NCI-H146 treated with DMSO at 0.1 percent for 48 hours (cell line): ENCODE data around the gene LGALS16.
"Not testable (repeated sequence)": the region's sequence is repeated elsewhere in the genome, so short reads cannot be mapped to it uniquely, and the experiment has no call there.

Experiments
- DNase-seq: peaks from one replicate; lab custom pipeline; 2025; ENCODE audit not compliant: unreplicated experiment; lab: John Stamatoyannopoulos, UW

LGALS16 gene

DNA sequence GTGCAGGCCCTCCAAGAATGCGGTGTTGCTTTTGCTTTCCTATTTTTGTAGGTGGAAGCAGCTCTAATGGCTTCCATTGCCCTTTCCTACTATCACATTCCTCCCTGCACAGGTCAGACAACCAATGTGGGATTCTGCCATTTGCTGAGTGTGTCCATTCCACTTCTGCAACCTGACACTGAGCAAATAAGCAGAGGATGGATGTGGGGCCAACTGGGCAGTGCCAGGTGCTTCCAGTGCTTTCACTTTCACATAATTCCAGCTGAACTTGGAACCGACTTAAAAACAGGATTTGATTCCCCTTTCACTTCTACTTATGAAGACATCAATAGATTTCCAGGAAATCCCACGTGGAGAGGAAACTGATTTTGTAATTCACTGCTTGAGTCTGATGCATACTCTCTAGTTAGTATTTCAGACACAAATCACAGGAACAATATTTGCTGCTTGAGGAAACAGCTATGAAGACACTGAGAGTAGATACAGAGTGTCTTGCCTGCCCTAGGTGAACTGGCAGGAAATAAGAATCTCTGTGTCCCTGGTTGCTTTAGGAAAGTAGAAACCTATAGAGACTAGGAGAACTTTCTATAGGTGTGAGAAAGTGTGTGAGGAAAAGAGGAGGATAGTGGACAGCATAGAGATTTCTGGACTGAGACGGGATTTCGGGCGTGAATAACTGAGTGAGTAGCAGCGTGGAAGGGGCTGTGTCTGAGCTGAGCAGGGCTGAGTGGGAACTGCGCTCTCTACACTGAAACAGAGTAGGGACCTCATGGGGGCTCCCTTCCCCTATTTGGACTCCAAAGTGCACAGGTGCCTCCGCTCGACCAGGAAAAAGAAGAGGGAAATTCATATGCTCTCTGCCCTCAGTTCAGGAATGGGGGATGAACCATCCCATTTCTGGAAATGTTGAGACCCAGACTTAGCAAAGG, 22.5 kb downstream of the LGALS16 start:
- peak; percentile 84 for DNase-seq

DNA sequence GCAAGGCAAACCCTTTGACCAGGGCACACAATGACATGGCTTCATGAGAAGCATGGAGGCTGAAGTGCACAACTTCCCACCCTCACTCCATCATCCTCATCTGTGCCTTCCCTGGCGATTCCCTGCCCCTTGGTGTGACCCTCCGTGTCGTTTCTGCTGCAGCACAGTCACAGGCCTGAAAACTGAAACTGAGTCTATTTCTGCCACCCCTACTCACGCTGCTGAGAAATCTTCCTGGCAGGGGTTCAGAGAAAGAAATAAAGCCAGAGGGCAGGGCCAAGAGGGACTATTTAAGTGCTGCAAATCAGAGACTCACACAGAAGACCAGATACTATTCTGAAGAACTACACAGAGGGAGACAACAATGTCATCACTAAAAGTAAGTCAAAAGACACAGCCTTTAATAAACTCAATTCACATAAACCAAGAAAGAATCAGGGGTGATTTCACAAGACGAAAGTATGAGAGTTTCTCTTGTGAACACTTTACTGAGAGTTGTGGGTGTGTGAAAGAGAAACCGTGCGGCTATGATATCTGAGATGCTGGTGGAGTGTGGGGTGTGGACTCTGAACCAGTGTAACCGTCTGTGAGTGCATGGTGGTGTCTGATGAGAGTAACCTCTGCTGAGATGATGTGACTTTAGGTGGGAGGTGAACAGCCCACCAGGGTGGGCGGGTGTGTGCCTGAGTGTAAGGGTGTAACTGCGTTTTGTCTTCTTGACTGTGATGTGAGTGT, 23.5 kb downstream of the LGALS16 start:
- no peak for DNase-seq

DNA sequence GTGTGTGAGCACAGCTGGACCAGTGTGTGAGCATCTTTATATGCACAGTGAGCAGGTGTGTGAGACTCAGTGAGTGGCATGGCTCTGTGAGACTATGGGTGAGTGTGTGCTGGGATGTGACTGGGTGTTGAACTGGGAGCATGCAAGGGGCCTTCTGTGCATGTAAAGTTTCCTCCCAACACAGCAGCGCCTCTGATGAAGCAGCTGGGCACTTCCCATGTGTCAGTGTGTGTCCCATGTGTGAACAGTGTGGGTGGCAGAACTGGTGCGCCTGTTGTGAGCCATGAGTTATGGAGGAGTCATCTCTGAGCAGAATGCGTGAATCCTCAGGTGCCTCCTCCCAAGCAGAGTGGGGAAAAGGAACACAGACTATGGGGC, 24.1 kb downstream of the LGALS16 start:
- no peak for DNase-seq

DNA sequence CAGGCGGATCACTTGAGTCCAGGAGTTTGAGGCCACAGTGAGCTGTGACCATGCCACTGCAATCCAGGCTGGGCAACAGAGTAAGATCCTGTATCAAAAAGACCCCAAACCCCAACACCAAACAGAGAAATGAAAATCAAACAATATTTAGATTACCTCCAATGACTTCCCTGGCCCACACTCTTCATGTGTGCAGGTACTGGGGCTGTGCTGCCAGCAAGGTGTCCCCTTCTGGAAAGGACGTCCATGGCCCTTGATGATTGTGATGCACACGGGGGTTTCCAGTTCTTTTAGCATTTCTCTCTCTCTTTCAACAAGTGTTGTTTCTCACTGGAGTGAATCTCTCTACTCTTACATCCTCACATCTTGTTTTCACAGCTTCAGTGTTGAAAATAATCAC, 24.9 kb downstream of the LGALS16 start:
- DNase-seq = no peak

DNA sequence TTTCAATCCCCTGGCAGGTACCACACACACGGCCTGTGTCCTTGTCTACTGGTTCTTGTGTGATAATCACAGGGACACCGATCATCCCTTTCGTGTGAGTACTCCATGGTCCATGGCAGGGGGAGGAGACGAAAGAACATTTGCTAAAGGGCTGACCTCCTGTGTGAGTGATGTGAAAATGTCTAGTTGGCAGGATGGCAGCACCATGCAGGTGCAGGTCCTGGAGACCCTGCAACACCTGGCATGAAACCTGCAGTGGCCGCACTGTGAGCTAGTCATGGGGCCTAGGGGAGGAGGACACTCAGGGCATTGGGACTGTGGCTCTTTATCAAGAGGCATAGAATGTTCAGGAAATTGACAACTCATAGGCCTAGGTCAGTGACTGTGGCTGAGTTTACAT, 25.7 kb downstream of the LGALS16 start:
- no peak for DNase-seq

DNA sequence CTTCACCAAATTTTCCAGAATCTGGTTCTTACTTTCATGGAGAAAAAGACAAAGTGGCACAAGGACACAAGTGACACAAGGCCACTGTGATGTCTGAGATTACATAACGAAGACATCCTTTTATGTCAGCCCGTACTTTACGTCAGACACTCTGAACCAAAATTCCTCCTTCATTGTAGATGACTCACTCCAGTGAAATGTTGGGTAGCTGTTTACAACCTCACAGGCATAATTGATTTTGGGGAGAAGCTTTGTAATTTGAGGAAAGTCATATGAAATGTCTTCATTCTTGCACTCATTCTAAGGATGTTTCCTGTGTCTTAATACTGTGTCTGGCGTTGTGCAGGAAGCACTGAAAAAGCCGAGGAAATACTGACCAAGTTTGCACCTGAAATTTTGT, 28.6 kb downstream of the LGALS16 start:
- DNase-seq = no peak

DNA sequence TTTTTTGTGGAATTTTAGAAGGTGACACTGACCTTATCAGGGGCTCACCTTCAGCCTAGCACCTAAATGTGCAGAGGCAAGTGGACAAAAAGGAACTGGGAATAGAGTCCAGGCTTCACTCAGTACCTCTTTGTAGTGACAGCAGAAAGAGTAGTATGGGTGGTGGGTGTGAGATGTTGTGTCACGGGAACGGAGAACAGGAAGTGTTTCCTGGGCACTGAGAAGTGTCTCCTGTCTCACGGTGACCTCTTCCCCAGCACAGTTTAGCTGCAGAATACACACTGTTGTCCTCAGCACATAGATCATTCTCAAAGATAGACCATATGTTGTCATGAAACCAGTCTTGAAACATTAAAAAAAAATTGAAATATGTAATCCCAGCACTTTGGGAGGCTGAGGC, 31.0 kb downstream of the LGALS16 start:
- DNase-seq = no peak

DNA sequence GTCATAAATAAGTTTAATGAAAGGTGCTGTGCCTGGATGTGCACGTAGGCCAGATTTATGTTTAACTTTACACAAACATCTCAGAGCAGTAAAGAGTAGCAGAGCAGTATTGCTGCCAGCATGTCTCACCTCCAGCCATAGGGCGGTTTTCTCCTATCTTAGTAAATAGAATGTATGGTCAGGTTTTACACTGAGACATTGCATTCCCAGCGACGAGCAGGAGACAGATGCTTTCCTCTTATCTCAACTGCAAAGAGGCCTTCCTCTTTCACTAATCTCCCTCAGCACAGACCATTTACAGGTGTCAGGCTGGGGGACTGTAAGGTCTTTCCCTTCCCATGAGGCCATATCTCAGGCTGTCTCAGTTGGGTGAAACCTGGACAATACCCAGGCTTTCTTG, 32.9 kb downstream of the LGALS16 start:
- not testable (repeated sequence) for DNase-seq

DNA sequence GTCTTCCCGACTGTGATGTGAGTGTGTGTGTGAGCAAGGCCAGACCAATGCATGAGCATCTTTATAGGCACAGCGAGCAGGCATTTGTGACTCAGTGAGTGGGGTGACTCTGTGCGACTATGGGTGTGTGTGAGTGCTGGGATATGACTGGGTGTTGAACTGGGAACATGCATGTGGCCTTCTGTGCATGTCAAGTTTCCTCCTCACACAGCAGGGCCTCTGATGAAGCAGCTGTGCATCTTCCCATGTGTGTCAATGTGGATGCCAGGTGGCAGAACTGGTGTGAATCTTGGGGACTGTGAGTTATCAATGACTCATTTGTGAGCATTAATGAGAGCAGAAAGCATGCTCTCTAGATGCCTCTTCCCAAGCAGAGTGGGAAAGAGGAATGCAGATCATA, 36.5 kb downstream of the LGALS16 start:
- no peak for DNase-seq

DNA sequence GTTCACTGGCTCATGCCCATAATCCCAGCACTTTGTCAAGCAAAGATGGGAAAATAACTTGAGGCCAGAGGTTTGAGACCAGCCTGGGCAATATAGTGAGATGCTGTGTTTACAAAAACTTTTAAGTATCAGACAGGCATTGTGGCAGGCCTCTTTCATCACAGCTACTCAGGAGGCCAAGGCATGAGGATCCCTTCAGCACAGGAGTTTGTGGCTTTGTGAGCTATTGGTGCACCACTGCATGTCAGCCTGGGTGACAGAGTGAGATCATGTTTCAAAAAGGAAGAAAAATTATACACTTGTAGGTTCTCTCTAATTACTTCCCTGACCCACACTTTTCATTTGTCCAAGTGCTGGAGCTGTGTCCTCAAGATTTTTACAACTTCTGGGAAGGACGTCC, 37.1 kb downstream of the LGALS16 start:
- DNase-seq = no peak

DNA sequence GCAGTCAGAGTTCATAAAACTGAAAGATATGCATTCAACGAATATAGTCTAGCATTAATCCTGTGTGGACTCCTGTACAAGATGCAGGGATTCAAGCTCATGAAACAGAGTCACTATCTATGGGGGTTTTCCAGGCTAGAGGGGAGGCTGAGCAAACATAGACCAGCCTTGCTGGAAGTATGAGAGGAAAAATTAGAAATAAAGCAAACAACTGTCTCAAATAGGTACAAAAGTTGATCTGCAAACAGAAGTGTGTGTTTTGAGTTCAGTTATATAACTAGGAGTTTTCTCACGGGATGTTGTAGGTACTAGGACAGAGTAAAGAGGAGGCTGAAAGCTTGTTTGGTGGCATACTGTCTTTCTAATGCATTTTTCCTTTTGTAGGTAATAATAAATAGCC, 40.0 kb downstream of the LGALS16 start:
- DNase-seq = no peak

DNA sequence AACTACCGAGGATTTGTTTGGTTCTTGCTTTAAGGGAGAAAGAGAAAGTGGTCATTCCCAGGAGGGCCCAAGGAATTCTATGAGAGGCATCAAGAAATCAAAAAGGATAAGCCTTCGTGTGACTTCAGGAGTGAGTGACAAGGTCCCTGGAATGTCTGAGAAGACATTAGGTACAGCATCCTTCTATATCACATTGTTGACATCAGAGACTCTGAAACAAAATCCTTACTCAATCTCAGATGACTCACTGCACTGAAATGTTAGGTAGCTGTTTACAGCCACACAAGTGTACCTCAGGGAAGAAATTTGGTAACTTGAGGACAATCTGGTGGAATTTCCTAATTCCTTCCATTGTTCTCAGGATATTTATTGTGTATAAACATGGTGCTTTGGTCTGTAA, 40.7 kb downstream of the LGALS16 start:
- DNase-seq = no peak

DNA sequence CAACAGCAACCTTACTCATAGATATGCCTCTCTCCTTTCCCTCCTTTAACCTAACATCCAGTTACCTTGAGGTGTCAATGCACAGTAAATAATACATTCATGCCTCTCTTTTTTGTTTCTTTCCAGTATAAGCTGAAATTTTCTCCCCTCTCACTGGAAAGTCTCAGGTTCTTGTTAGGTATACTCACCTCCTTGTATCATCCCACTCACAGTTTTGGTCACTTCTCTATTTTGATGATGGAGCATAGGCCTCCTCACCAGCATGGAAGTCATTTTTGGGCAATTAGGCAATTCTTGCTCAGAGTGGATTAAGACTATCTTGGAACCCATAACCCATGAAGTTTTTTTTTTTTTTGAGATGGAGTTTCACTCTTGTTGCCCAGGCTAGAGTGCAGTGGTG, 42.8 kb downstream of the LGALS16 start:
- DNase-seq = no peak

DNA sequence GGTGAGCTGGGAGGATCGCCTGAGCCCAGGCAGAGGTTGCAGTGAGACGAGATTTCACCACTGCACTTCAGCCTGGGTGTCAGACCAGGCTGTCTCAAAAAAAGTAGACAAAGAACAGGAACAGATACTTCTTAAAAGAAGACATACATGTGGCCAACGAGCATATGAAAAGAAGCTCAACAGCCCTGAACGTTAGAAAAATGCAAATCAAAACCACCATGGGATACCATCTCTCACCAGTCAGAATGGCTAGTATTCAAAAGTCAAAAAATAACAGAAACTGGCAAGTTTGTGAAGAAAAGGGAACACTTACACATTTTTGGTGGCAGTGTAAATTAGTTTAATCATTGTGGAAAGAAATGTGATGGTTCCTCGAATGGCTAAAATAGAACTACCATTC, 45.6 kb downstream of the LGALS16 start:
- DNase-seq = no peak

DNA sequence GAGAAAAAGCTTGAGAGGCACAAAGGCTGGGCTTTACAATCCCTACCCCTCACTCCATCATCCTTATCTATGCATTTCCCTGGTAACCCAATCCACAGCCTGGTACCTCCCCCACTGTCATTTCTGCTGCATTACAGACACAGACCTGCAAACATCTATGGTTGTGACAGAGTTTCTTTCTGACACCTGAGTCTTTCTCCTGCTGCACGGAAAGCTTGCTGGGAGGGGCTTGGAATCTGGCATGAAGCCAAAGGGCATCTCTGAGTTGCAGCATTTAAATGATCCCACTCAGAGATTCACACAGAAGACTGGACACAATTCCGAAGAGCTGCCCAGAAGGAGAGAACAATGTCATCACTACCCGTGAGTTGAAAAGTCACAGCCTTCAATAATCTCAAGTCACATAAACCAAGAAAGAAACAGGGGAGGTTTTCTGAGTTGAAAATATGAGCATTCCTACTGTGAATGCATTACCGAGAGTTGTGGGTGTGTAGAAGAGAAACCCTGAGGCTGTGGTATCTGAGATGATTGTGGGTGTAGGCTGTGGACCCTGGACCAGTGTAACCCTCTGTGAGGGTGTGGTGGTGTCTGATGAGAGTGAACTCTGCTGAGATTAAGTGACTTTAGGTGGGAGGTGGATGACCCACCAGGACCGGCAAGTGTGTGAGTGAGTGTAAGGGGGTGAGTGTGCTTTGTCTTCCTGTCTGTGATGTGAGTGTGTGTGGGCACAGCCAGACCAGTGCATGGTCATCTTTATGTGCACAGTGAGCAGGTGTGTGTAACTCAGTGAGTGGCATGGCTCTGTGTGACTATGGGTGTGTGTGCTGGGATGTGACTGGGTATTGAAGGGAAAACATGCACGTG, 48.7 kb downstream of the LGALS16 start, which contains the start of gene LGALS14:
Gene LGALS14 (plus strand): TSS at position 301 of the 864 bp plus-strand sequence. CDS start 48 bp downstream, at position 349.
- DNase-seq = peak; percentile 89

DNA sequence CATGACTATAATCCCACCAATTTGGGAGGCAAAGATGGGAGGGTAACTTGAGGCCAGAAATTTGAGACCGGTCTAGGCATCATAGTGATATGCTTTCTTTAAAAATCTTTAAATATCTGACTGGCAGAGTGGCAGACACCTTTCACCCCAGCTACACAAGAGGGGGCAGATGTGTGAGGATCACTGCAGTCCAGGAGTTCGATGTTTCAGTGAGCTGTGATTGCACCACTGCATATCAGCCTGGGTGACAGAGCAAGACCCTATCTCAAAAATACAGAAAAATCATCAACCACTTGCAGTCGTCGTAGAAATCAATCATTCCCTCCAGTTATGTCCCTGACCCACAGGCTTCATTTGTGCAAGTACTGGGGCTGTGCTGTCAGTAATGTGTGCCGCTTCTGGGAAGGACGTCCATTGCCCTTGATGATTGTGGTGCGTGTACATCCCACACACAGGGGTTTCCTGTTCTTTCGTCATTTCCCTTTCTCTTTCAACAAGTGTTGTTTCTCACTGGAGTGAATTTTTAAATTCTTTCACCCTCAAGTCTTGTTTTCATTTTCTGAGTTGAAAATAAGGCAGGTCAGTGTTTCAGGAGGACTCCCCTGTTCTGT, 50.0 kb downstream of the LGALS16 start:
- no peak for DNase-seq

DNA sequence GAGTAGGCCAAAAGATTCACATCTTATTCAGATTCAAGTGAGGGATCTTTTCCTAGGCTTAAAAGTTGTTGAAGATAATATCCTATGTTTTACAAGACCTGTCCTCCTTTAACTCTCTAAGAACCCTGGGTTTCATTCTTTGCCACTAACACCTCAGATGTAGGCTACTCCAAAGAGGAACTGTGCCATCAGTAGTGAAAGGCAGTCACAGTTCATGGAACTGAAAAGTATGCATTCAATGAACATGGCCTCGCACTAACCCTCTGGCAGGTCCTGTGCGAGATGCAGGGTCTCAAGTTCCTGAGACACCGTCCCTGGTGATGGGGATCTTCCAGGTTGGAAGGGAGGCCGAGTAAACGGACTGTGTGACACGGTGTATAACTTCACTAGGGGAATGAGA, 52.9 kb downstream of the LGALS16 start:
- no peak for DNase-seq

DNA sequence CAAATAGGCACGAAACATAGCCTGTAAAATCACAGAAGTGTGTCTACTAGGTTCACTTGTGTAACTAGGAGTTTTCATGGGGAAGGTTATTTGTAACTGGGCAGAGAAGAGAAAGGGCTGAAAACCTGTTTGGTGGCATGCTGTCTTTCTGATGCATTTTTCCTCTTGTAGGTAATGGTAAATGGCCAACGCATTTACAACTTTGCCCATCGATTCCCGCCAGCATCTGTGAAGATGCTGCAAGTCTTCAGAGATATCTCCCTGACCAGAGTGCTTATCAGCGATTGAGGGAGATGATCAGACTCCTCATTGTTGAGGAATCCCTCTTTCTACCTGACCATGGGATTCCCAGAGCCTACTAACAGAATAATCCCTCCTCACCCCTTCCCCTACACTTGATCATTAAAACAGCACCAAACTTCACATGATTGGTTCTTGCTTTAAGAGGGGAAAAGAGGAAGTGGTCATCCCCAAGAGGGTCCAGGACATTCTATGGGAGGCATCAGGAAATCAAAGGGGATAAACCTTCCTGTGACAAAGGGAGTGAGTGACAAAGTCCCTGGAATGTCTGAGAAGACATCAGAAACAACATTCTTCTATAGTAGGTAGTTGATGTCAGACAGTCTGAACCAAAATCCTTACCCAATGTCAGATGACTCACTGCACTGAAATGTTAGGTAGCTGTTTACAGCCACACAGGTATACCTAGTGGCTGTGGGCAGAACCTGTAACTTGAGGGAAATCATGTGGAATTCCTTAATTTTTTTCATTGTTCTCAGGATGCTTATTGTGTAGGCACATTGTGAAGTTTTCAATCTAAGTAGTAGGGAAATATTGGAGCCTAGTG, 53.5 kb downstream of the LGALS16 start:
- no peak for DNase-seq
